ENCODE measurements around the gene THEM5. TPM values are rescaled to one million over a fixed set of nuclear protein-coding genes. Genes with fewer than 3 reads are reported as not detected.

The THEM5 gene
- total and polyA plus RNA-seq, 2 experiments from 2014 or later: not detected

DNA sequence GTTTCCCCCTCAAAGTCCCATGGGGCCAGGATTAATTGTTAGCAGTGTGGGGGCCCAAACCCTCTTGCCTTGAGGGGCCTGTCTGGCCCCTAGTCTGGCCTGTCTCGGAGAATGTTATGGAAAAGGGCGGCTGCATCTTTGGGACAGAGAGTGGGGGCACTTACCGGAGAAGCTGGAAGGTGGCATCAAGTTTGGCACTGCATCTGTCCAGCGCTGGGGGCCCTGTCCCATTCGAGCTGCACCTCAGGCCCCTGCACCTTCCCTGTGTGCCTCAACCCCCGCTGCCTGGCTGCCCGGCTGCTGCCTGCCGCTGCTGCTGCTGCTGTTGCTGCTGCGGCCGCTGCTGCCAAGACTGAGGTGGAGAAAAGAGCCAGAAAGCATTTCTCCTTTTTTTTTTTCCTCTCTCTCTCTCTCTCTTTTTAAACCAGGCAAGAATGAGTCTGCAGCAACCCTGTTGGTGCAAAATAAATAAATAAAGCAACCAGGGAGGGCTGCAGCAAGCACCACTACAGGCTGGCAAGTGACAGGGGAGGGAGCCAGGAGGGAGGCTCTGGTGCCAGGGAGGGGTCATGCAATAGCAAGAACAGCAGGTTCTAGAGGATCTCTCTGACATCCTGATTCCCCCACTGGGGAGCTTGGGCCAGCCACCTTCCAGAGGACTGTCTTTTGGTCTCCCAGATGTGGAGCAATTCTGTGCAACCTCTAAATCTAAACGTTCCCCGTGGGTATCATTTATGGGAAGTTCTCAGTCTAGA is 48.3 kb downstream of the THEM5 start, which contains the start of gene LINGO4:
Gene LINGO4 (minus strand): TSS at position 354 of the 755 bp plus-strand sequence. CDS start 2,715 bp downstream, outside the sequence.
- no peaks in the 10 kb centered on the region for H3K9me3 ChIP-seq (ENCODE audit: low read depth)
- H3K27ac ChIP-seq: no peak within 1 kb of the TSS
- no peaks in the 10 kb centered on the region for H3F3A ChIP-seq (ENCODE audit: insufficient read depth)
- H3K9ac ChIP-seq: no peak within 1 kb of the TSS
- no peaks in the 10 kb centered on the region for H3K36me3 ChIP-seq (ENCODE audit: low read depth)
- no peaks in the 10 kb centered on the region for H3K9me2 ChIP-seq (ENCODE audit: insufficient read depth)
- TF ChIP-seq EZH2phosphoT487 (IDR thresholded peaks at IDR 0.05; ENCODE audit: insufficient read depth, low read depth): no peak
- no peaks in the 10 kb centered on the region for H3K4me1 ChIP-seq (ENCODE audit: insufficient read depth)
- no peak for DNase-seq
- no peaks in the 10 kb centered on the region for H4K20me1 ChIP-seq (ENCODE audit: insufficient read depth)
- 47 to 52% methylated on average over 11 to 12 of the region's 12 CpGs for WGBS, 2 experiments (ENCODE audit: low coverage in 1 of 2, low lambda C conversion rate in 2 of 2, missing lambda C conversion rate in 2 of 2)
- H3K27me3 ChIP-seq (replicated peaks; ENCODE audit: insufficient read depth): peaks cover 36% of the 10 kb centered on the region
- no peak within 1 kb of the TSS for H3K4me3 ChIP-seq
- H3K4me2 ChIP-seq (ENCODE audit: unreplicated experiment): no peak within 1 kb of the TSS
- in situ Hi-C loops (cut with MboI): no loop called here
- no peaks in the 10 kb centered on the region for H3K79me2 ChIP-seq (ENCODE audit: insufficient read depth)
- H2AFZ ChIP-seq: no peak within 1 kb of the TSS

DNA sequence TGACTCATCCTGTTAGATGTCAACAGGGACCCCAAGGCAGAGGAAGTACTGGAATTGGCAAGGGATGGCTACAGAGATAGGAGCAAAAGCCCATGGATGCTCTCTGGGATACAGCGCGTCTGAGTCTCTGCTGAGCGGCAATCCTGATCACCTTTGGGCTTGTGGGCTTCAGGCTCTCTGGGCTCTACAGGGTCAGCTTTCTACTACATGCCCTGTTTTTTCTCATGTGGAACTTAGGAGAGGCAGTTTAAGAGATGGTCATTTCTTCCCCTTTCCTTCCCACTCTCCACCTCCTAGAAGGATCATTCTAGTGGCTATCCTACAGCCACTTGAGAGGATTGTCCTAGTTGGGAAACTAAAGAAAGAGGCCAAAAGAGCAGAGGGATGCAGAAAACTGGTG is 49.6 kb downstream of the THEM5 start:
- Histone ChIP-seq H4K20me1 (ENCODE audit: insufficient read depth) (no peaks in the 10 kb centered on the region), H3K4me2 (ENCODE audit: unreplicated experiment) (no peak overlapping the region), H3K4me3 (no peak overlapping the region), H3K4me1 (ENCODE audit: insufficient read depth) (no peaks in the 10 kb centered on the region), H3K9me3 (ENCODE audit: low read depth) (no peaks in the 10 kb centered on the region), H3K79me2 (ENCODE audit: insufficient read depth) (no peaks in the 10 kb centered on the region), H3F3A (ENCODE audit: insufficient read depth) (no peaks in the 10 kb centered on the region), H3K36me3 (ENCODE audit: low read depth) (no peaks in the 10 kb centered on the region), H3K27ac (no peak overlapping the region), H3K9me2 (ENCODE audit: insufficient read depth) (no peaks in the 10 kb centered on the region), H3K27me3 (replicated peaks; ENCODE audit: insufficient read depth) (peaks cover 46% of the 10 kb centered on the region), H3K9ac (no peak overlapping the region), H2AFZ (no peak overlapping the region)
- no peak for TF ChIP-seq EZH2phosphoT487 (IDR thresholded peaks at IDR 0.05; ENCODE audit: insufficient read depth, low read depth)
- no peak for TF ChIP-seq EZH2 (IDR thresholded peaks at IDR 0.05; ENCODE audit: insufficient read depth, poor library complexity, severe bottlenecking)
- WGBS, 2 experiments (ENCODE audit: low coverage in 1 of 2, low lambda C conversion rate in 2 of 2, missing lambda C conversion rate in 2 of 2): 88 to 100% methylated on average over 3 of the region's 3 CpGs
- in situ Hi-C loops (cut with MboI): no loop called here
- DNase-seq: no peak

DNA sequence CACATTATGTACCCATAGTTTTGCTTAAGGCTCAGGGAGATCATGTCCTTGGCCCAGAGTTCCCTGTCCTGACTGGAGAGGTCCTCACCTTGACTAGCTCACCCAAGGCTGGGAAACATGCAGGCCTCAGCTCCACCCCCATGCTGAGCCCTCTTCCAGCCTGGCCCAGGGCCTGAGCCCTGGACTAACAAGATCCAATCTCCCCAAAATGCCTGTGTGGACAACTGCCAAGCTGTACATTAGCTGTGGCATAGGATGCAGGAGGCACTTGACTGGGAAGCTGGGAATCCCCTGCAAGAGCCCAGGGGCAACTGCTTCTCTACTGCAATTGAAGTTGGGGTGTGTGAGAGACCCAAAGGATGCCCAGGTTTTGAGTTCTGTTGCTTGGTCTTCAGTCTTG is 50.3 kb downstream of the THEM5 start:
- H3K9me2 ChIP-seq (ENCODE audit: insufficient read depth): no peaks in the 10 kb centered on the region
- H4K20me1 ChIP-seq (ENCODE audit: insufficient read depth): no peaks in the 10 kb centered on the region
- H3F3A ChIP-seq (ENCODE audit: insufficient read depth): no peaks in the 10 kb centered on the region
- no peaks in the 10 kb centered on the region for H3K79me2 ChIP-seq (ENCODE audit: insufficient read depth)
- H3K4me2 ChIP-seq (ENCODE audit: unreplicated experiment): no peak overlapping the region
- no peaks in the 10 kb centered on the region for H3K4me1 ChIP-seq (ENCODE audit: insufficient read depth)
- no peaks in the 10 kb centered on the region for H3K9me3 ChIP-seq (ENCODE audit: low read depth)
- peaks cover 51% of the 10 kb centered on the region for H3K27me3 ChIP-seq (replicated peaks; ENCODE audit: insufficient read depth)
- in situ Hi-C loops (cut with MboI): no loop called here
- H2AFZ ChIP-seq: no peak overlapping the region
- TF ChIP-seq EZH2 (IDR thresholded peaks at IDR 0.05; ENCODE audit: insufficient read depth, poor library complexity, severe bottlenecking): no peak
- TF ChIP-seq EZH2phosphoT487 (IDR thresholded peaks at IDR 0.05; ENCODE audit: insufficient read depth, low read depth): no peak
- no peak for DNase-seq
- no peak overlapping the region for H3K4me3 ChIP-seq
- no peak overlapping the region for H3K9ac ChIP-seq
- no peak overlapping the region for H3K27ac ChIP-seq
- H3K36me3 ChIP-seq (ENCODE audit: low read depth): no peaks in the 10 kb centered on the region

DNA sequence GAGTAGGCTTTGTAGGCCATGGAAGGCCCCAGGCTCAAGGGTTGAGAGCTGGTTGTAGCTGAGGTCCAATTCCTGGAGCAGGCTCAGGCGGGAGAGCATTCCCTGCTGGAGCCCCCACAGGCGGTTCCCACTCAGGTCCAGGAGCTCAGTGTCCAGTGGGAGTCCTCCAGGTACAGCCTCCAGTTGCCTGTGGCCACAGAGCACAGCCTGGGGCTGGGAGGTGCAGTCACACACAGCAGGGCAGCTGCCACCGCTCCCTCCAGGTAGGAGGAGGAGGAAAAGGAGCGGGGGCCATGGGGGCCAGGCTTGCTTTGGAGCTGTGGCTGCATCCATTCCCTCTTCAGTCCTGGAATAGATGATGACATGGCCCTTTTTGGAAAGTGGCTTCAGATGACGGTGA is 51.1 kb downstream of the THEM5 start:
- Histone ChIP-seq H3K27me3 (replicated peaks; ENCODE audit: insufficient read depth) (peaks cover 48% of the 10 kb centered on the region), H3K4me2 (ENCODE audit: unreplicated experiment) (no peak overlapping the region), H3K79me2 (ENCODE audit: insufficient read depth) (no peaks in the 10 kb centered on the region), H3K36me3 (ENCODE audit: low read depth) (no peaks in the 10 kb centered on the region), H3K4me3 (no peak overlapping the region), H2AFZ (no peak overlapping the region), H4K20me1 (ENCODE audit: insufficient read depth) (no peaks in the 10 kb centered on the region), H3K27ac (no peak overlapping the region), H3F3A (ENCODE audit: insufficient read depth) (no peaks in the 10 kb centered on the region), H3K9me3 (ENCODE audit: low read depth) (no peaks in the 10 kb centered on the region), H3K4me1 (ENCODE audit: insufficient read depth) (no peaks in the 10 kb centered on the region), H3K9me2 (ENCODE audit: insufficient read depth) (no peaks in the 10 kb centered on the region), H3K9ac (no peak overlapping the region)
- TF ChIP-seq EZH2 (IDR thresholded peaks at IDR 0.05; ENCODE audit: insufficient read depth, poor library complexity, severe bottlenecking) (no peak), EZH2phosphoT487 (IDR thresholded peaks at IDR 0.05; ENCODE audit: insufficient read depth, low read depth) (no peak)
- no peak for DNase-seq
- WGBS, 2 experiments (ENCODE audit: low coverage in 1 of 2, low lambda C conversion rate in 2 of 2, missing lambda C conversion rate in 2 of 2): 66 to 77% methylated on average over 4 to 5 of the region's 5 CpGs
- in situ Hi-C loops (cut with MboI): no loop called here
